ENCODE measurements around the gene TGFBR2.
A peak's percentile ranks its signal among the peaks of the same experiment; 100 is the strongest.

- TF ChIP-seq, protein P1, sequence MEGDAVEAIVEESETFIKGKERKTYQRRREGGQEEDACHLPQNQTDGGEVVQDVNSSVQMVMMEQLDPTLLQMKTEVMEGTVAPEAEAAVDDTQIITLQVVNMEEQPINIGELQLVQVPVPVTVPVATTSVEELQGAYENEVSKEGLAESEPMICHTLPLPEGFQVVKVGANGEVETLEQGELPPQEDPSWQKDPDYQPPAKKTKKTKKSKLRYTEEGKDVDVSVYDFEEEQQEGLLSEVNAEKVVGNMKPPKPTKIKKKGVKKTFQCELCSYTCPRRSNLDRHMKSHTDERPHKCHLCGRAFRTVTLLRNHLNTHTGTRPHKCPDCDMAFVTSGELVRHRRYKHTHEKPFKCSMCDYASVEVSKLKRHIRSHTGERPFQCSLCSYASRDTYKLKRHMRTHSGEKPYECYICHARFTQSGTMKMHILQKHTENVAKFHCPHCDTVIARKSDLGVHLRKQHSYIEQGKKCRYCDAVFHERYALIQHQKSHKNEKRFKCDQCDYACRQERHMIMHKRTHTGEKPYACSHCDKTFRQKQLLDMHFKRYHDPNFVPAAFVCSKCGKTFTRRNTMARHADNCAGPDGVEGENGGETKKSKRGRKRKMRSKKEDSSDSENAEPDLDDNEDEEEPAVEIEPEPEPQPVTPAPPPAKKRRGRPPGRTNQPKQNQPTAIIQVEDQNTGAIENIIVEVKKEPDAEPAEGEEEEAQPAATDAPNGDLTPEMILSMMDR (IDR thresholded peaks at IDR 0.05) = 0 out of 2 replicates have a peak, but pooled peaks have one; percentile 5
- TF ChIP-seq POLR2AphosphoS5 (IDR thresholded peaks at IDR 0.05; ENCODE audit: low read depth, low read length) = no peak
Observed at GRCh38 chr3:30658328-30659052, 52.1 kb downstream of the TGFBR2 start.

Measured in Panc1 (cell line).